GM21619 (cell line): ENCODE results near the gene TH.
A peak's percentile ranks its signal among the peaks of the same experiment; 100 is the strongest.

Experiments used
- ATAC-seq: cut with Tn5 transposase; IDR thresholded peaks from one replicate; pipeline ENCODE4 v1.9.1; 2021; ENCODE audit not compliant: unreplicated experiment

The TH gene

GRCh38 chr11:2143799-2144543 lies 27.6 kb downstream of the TH start:
- no peak for ATAC-seq

GRCh38 chr11:2143477-2143798 lies 28.2 kb downstream of the TH start:
- ATAC-seq = no peak

- ATAC-seq = peak; percentile 48
Observed at GRCh38 chr11:2142762-2143202, 28.8 kb downstream of the TH start.

GRCh38 chr11:2142300-2142759 lies 29.3 kb downstream of the TH start:
- ATAC-seq = no peak

- ATAC-seq = no peak
Observed at GRCh38 chr11:2140411-2141400, 30.9 kb downstream of the TH start.

- no peak for ATAC-seq
Observed at GRCh38 chr11:2139621-2140337, 31.8 kb downstream of the TH start.

GRCh38 chr11:2139123-2139521 lies 32.5 kb downstream of the TH start, which contains the start of gene IGF2:
Gene IGF2 (minus strand): TSS chr11:2139389. CDS start chr11:2135523, 3,866 bp downstream.
- ATAC-seq = no peak

- no peak for ATAC-seq
Observed at GRCh38 chr11:2138431-2139122, 33.0 kb downstream of the TH start.

- ATAC-seq = no peak
Observed at GRCh38 chr11:2138068-2138430, 33.6 kb downstream of the TH start.

GRCh38 chr11:2137202-2138067 lies 34.2 kb downstream of the TH start:
- no peak for ATAC-seq

GRCh38 chr11:2136952-2137201 lies 34.7 kb downstream of the TH start:
- no peak for ATAC-seq

GRCh38 chr11:2136209-2136951 lies 35.2 kb downstream of the TH start:
- ATAC-seq = no peak

GRCh38 chr11:2135648-2136201 lies 35.9 kb downstream of the TH start:
- no peak for ATAC-seq

- no peak for ATAC-seq
Observed at GRCh38 chr11:2135018-2135569, 36.5 kb downstream of the TH start.

GRCh38 chr11:2134022-2135010 lies 37.3 kb downstream of the TH start:
- no peak for ATAC-seq

GRCh38 chr11:2133241-2134021 lies 38.2 kb downstream of the TH start:
- no peak for ATAC-seq

GRCh38 chr11:2132874-2133240 lies 38.8 kb downstream of the TH start:
- ATAC-seq = no peak
